Progenitor cell of endocrine pancreas (in vitro differentiated cells): ENCODE results near the gene TC2N. TPM values are rescaled to one million over a fixed set of nuclear protein-coding genes. Genes with fewer than 3 reads are reported as not detected.

ENCODE experiments used
- DNase-seq: peaks from one replicate; pipeline ENCODE4 v3.0.0; 2021; ENCODE audit warnings: low spot score; ENCODE audit not compliant: unreplicated experiment
- H3K27ac Mint-ChIP-seq: 2 replicates; pipeline ENCODE4 v1.8.0; 2021; ENCODE audit warnings: mild to moderate bottlenecking, moderate library complexity, mixed read lengths
- H3K27me3 Mint-ChIP-seq: 2 replicates; pipeline ENCODE4 v1.8.0; 2021; ENCODE audit warnings: mixed read lengths
- H3K36me3 Mint-ChIP-seq: 2 replicates; pipeline ENCODE4 v1.8.0; 2022; ENCODE audit warnings: mixed read lengths; ENCODE audit not compliant: insufficient read depth
- H3K4me1 Mint-ChIP-seq: 2 replicates; pipeline ENCODE4 v1.8.0; 2021; ENCODE audit warnings: low read depth, mixed read lengths
- H3K4me3 Mint-ChIP-seq: 2 replicates; pipeline ENCODE4 v1.8.0; 2021; ENCODE audit warnings: low read depth, mild to moderate bottlenecking, moderate library complexity, mixed read lengths
- H3K9me3 Mint-ChIP-seq: 2 replicates; pipeline ENCODE4 v1.8.0; 2021; ENCODE audit warnings: low read depth, mixed read lengths
- total RNA-seq: library from RNA; stranded (reverse); gene quantifications from 2 replicates; pipeline ENCODE4 v1.2.1, GENCODE V29; 2021
- TF ChIP-seq, protein P1 (sequence below): fragments of 200-600 bp; sonication (generic); IDR thresholded peaks from one replicate; pipeline ENCODE4 v1.5.0; 2021; ENCODE audit warnings: antibody characterized with exemption, mild to moderate bottlenecking; ENCODE audit not compliant: unreplicated experiment

Gene TC2N
- total RNA-seq, 1 donor from 2014 or later: 38.5 TPM

DNA sequence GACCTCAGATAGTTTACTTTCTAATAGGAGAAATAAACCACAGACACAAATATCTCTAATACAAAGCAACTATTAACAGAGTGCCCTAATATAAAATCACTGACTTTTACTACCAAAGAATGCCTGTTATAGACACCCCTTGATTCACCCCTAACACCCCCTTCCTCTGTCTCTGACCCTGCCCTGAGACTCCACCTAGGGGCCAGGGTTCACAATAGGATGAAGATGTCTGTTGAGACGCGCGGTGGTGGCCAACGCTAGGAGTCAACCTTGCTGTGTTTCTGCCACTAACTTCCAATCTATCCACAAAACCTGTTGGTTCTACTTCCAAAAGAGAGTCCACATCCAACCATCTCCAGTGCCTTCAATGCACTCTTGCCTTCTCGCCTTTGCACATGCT, 10.9 kb upstream of the TC2N start:
- Mint-ChIP-seq H3K27me3 (peaks cover 20% of the 10 kb centered on the region), H3K4me3 (no peak overlapping the region), H3K4me1 (peaks cover 31% of the 10 kb centered on the region), H3K9me3 (peaks cover 4% of the 10 kb centered on the region), H3K27ac (no peak overlapping the region), H3K36me3 (peaks cover 4% of the 10 kb centered on the region)
- TF ChIP-seq, protein P1, sequence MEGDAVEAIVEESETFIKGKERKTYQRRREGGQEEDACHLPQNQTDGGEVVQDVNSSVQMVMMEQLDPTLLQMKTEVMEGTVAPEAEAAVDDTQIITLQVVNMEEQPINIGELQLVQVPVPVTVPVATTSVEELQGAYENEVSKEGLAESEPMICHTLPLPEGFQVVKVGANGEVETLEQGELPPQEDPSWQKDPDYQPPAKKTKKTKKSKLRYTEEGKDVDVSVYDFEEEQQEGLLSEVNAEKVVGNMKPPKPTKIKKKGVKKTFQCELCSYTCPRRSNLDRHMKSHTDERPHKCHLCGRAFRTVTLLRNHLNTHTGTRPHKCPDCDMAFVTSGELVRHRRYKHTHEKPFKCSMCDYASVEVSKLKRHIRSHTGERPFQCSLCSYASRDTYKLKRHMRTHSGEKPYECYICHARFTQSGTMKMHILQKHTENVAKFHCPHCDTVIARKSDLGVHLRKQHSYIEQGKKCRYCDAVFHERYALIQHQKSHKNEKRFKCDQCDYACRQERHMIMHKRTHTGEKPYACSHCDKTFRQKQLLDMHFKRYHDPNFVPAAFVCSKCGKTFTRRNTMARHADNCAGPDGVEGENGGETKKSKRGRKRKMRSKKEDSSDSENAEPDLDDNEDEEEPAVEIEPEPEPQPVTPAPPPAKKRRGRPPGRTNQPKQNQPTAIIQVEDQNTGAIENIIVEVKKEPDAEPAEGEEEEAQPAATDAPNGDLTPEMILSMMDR: no peak
- DNase-seq: no peak

GRCh38 chr14:91877376-91877915, 10.1 kb upstream of the TC2N start:
- DNase-seq: no peak
- TF ChIP-seq, protein P1: no peak
- Mint-ChIP-seq H3K27me3 (peaks cover 20% of the 10 kb centered on the region), H3K9me3 (peaks cover 4% of the 10 kb centered on the region), H3K27ac (no peak overlapping the region), H3K4me1 (peaks cover 35% of the 10 kb centered on the region), H3K4me3 (no peak overlapping the region), H3K36me3 (peaks cover 4% of the 10 kb centered on the region)

- H3K4me3 Mint-ChIP-seq: no peak overlapping the region
- H3K27me3 Mint-ChIP-seq: peaks cover 20% of the 10 kb centered on the region
- DNase-seq: no peak
Measured at GRCh38 chr14:91876492-91876891, 9.2 kb upstream of the TC2N start.

GRCh38 chr14:91875525-91876286, 8.4 kb upstream of the TC2N start:
- H3K4me1 Mint-ChIP-seq: peaks cover 44% of the 10 kb centered on the region
- H3K4me3 Mint-ChIP-seq: no peak overlapping the region
- peaks cover 20% of the 10 kb centered on the region for H3K27me3 Mint-ChIP-seq
- H3K27ac Mint-ChIP-seq: peak overlapping the region; percentile 77
- H3K36me3 Mint-ChIP-seq: peaks cover 4% of the 10 kb centered on the region
- H3K9me3 Mint-ChIP-seq: peaks cover 4% of the 10 kb centered on the region
- TF ChIP-seq, protein P1: no peak
- no peak for DNase-seq

More at GRCh38 chr14:91876492-91876891, 9.2 kb upstream of the TC2N start:
- peaks cover 4% of the 10 kb centered on the region for H3K9me3 Mint-ChIP-seq
- H3K36me3 Mint-ChIP-seq: peaks cover 4% of the 10 kb centered on the region
- H3K27ac Mint-ChIP-seq: peak overlapping the region; percentile 77
- TF ChIP-seq, protein P1: peak; percentile 8
- H3K4me1 Mint-ChIP-seq: peaks cover 41% of the 10 kb centered on the region

- DNase-seq: no peak
- Mint-ChIP-seq H3K4me1 (peaks cover 62% of the 10 kb centered on the region), H3K9me3 (peaks cover 4% of the 10 kb centered on the region), H3K36me3 (peaks cover 4% of the 10 kb centered on the region), H3K4me3 (no peak overlapping the region), H3K27me3 (peaks cover 8% of the 10 kb centered on the region), H3K27ac (no peak overlapping the region)
- TF ChIP-seq, protein P1: no peak
Measured at GRCh38 chr14:91873471-91874415, 6.4 kb upstream of the TC2N start.
